HepG2 (cell line): ENCODE data around the gene GNPDA2. TPM values are rescaled to one million over a fixed set of nuclear protein-coding genes. Genes with fewer than 3 reads are reported as not detected.

Source experiments
- ATAC-seq: fragments of 200-7000 bp; cut with Tn5 transposase; 3 replicates; pipeline ENCODE4 v1.9.1; 2020; ENCODE audit warnings: mild to moderate bottlenecking, moderate library complexity
- BruUV-seq: library from RNA; stranded (reverse); fragments of 400-500 nt; replicated peaks from 2 replicates; lab custom pipeline; 2021; lab: Mats Ljungman, UMichigan
- CTCF ChIA-PET: fragments of 300-600 bp; formaldehyde crosslinking; extraction: SDS; loops from one replicate; lab custom pipeline; 2021; ENCODE audit warnings: low total read pairs, inconsistent platforms, low intra/inter-chr PET ratio; lab: Yijun Ruan, JAX
- POLR2A ChIA-PET: fragments of 350-600 bp; sonication (Branson Sonifier 250); formaldehyde crosslinking; loops from one replicate; lab custom pipeline; 2020; ENCODE audit warnings: antibody characterized with exemption, inconsistent platforms; lab: Yijun Ruan, JAX
- DNase-seq: peaks from one replicate; pipeline ENCODE4 v3.0.0-alpha.2; 2015; ENCODE audit warnings: low spot score
- FAIRE-seq: peaks from 3 replicates; lab custom pipeline; 2011; peaks lifted over from hg19 to GRCh38; lab: Jason Lieb, UNC
- H2AFZ ChIP-seq: one replicate; pipeline ENCODE4 v1.6.1; 2011; ENCODE audit warnings: low read length, inconsistent platforms
- H3K27ac ChIP-seq: fragments of 300-600 bp; 3 replicates; pipeline ENCODE4 v1.8.0; 2011; ENCODE audit warnings: mixed run types, mild to moderate bottlenecking, mixed read lengths, low read length, inconsistent platforms; ENCODE audit not compliant: insufficient read depth; ENCODE audit errors: extremely low read length
- H3K27me3 ChIP-seq, 2 experiments: fragments of 200-600 bp in 1 of 2; 2 replicates in 1 of 2; 3 replicates in 1 of 2; pipeline versions ENCODE4 v1.6.0 to v1.8.0; 2011; ENCODE audit warnings: low read length in 2 of 2, mild to moderate bottlenecking in 2 of 2, moderate library complexity in 2 of 2, inconsistent platforms in 1 of 2; ENCODE audit not compliant: insufficient read depth in 2 of 2, control insufficient read depth in 1 of 2
- H3K36me3 ChIP-seq, 2 experiments: fragments of 200-600 bp in 1 of 2; replicated peaks in 1 of 2; 2 replicates in 1 of 2; 3 replicates in 1 of 2; pipeline versions ENCODE4 v1.5.1 to v1.8.0; 2011; ENCODE audit warnings: low read length in 2 of 2, inconsistent platforms in 1 of 2; ENCODE audit not compliant: insufficient read depth in 2 of 2, control insufficient read depth in 1 of 2
- H3K4me1 ChIP-seq: 2 replicates; pipeline ENCODE4 v1.5.1; 2012; ENCODE audit warnings: low read length, inconsistent platforms; ENCODE audit not compliant: insufficient read depth
- H3K4me2 ChIP-seq: 2 replicates; pipeline ENCODE4 v1.6.0; 2011; ENCODE audit warnings: low read depth, low read length, inconsistent platforms
- H3K4me3 ChIP-seq, 3 experiments: fragments of 200-600 bp in 1 of 3; sonication (generic), shearing (Covaris generic) in 1 of 3; replicated peaks in 1 of 3; 2 replicates each; pipeline ENCODE4 v1.5.1; 2011 to 2016; ENCODE audit warnings: low read length in 3 of 3, inconsistent platforms in 2 of 3, low read depth in 2 of 3, mild to moderate bottlenecking in 2 of 3, control low read depth in 1 of 3, mixed read lengths in 1 of 3; ENCODE audit not compliant: insufficient read depth in 1 of 3
- H3K79me2 ChIP-seq: one replicate; pipeline ENCODE4 v1.6.1; 2011; ENCODE audit warnings: low read length, inconsistent platforms; ENCODE audit not compliant: insufficient read depth
- H3K9ac ChIP-seq: 2 replicates; pipeline ENCODE4 v1.6.0; 2011; ENCODE audit warnings: mild to moderate bottlenecking, low read depth, low read length, inconsistent platforms; ENCODE audit not compliant: insufficient read depth
- H3K9me3 ChIP-seq: 2 replicates; pipeline ENCODE4 v1.5.1; 2012; ENCODE audit warnings: mild to moderate bottlenecking, low read length
- H4K20me1 ChIP-seq: 2 replicates; pipeline ENCODE4 v1.6.0; 2011; ENCODE audit warnings: inconsistent platforms, mild to moderate bottlenecking, low read length, moderate library complexity; ENCODE audit not compliant: insufficient read depth
- AGO2 ChIP-seq: fragments of 200-400 bp; formaldehyde crosslinking; optimal IDR thresholded peaks from 2 replicates; pipeline ENCODE3; 2017; ENCODE audit warnings: mild to moderate bottlenecking, low read depth, low read length, moderate library complexity
- ATRX ChIP-seq: sonication (generic); formaldehyde crosslinking; IDR thresholded peaks from 2 replicates; pipeline ENCODE4 v1.4.0; 2020; ENCODE audit warnings: missing genetic modification reagents, borderline replicate concordance
- CBX1 ChIP-seq: IDR thresholded peaks from one replicate; pipeline ENCODE4 v1.6.1; 2016; ENCODE audit warnings: antibody characterized with exemption, low read depth
- CREBL2 ChIP-seq: sonication (generic); formaldehyde crosslinking; IDR thresholded peaks from 2 replicates; pipeline ENCODE4 v1.8.1; 2023; ENCODE audit warnings: missing genetic modification reagents, mild to moderate bottlenecking, borderline replicate concordance
- FOSL2 ChIP-seq: sonication (generic); formaldehyde crosslinking; IDR thresholded peaks from 2 replicates; pipeline ENCODE4 v1.4.0; 2020; ENCODE audit warnings: missing genetic modification reagents
- HMGA1 ChIP-seq: sonication (generic); formaldehyde crosslinking; conservative IDR thresholded peaks from 2 replicates; pipeline ENCODE4 v1.4.0; 2020; ENCODE audit warnings: missing genetic modification reagents
- IKZF1 ChIP-seq: fragments of 450-650 bp; IDR thresholded peaks from 2 replicates; pipeline ENCODE4 v1.7.1; 2016
- NFKB2 ChIP-seq: sonication (generic); formaldehyde crosslinking; IDR thresholded peaks from 2 replicates; pipeline ENCODE4 v1.4.0; 2020; ENCODE audit warnings: missing genetic modification reagents, borderline replicate concordance
- NFYB ChIP-seq: sonication (generic); formaldehyde crosslinking; IDR thresholded peaks from 2 replicates; pipeline ENCODE4 v1.4.0; 2020; ENCODE audit warnings: missing genetic modification reagents
- ONECUT2 ChIP-seq: sonication (generic); formaldehyde crosslinking; IDR thresholded peaks from 2 replicates; pipeline ENCODE4 v1.4.0; 2020; ENCODE audit warnings: missing genetic modification reagents
- PAWR ChIP-seq: sonication (generic); formaldehyde crosslinking; IDR thresholded peaks from 2 replicates; pipeline ENCODE4 v1.4.0; 2020; ENCODE audit warnings: missing genetic modification reagents, mild to moderate bottlenecking, borderline replicate concordance
- PBX2 ChIP-seq: IDR thresholded peaks from 2 replicates; pipeline ENCODE4 v1.6.1; 2016; ENCODE audit warnings: control low read depth
- RXRA ChIP-seq: sonication (generic); formaldehyde crosslinking; IDR thresholded peaks from 2 replicates; pipeline ENCODE4 v1.5.1; 2020; ENCODE audit warnings: missing genetic modification reagents
- ZNF468 ChIP-seq: sonication (generic); formaldehyde crosslinking; IDR thresholded peaks from 2 replicates; pipeline ENCODE4 v1.8.0; 2022; ENCODE audit warnings: mild to moderate bottlenecking, moderate library complexity, missing genetic modification reagents
- ZNF570 ChIP-seq: sonication (generic); formaldehyde crosslinking; IDR thresholded peaks from 2 replicates; pipeline ENCODE4 v1.4.0; 2020; ENCODE audit warnings: mild to moderate bottlenecking, missing genetic modification reagents, borderline replicate concordance
- ZNF616 ChIP-seq: sonication (generic); formaldehyde crosslinking; IDR thresholded peaks from 2 replicates; pipeline ENCODE4 v1.5.0; 2020; ENCODE audit warnings: low read depth, mild to moderate bottlenecking, missing genetic modification reagents
- ZNF724P ChIP-seq: sonication (generic); formaldehyde crosslinking; IDR thresholded peaks from 2 replicates; pipeline ENCODE4 v1.8.0; 2022; ENCODE audit warnings: missing genetic modification reagents, borderline replicate concordance
- ZNF737 ChIP-seq: sonication (generic); formaldehyde crosslinking; IDR thresholded peaks from 2 replicates; pipeline ENCODE4 v1.5.0; 2020; ENCODE audit warnings: missing genetic modification reagents, mild to moderate bottlenecking, borderline replicate concordance
- WGBS: methylation state at CpG from one replicate; pipeline ENCODE4 v1.1.6; 2017; ENCODE audit warnings: low lambda C conversion rate; 5-methylcytosine and 5-hydroxymethylcytosine counted together
- in situ Hi-C: cut with HindIII; loops from 2 replicates; pipeline ENCODE4 v1.10.0; 2017; ENCODE audit warnings: low pct_unique_long_range_greater_than_20kb; ENCODE audit not compliant: extremely low pct_ligation_motif_present
- intact Hi-C: fragments of 100-400 bp; cut with micrococcal nuclease; formaldehyde crosslinking; loops from one replicate; pipeline ENCODE4 v1.10.0; 2022; ENCODE audit not compliant: unreplicated experiment
- polyA plus RNA-seq, 8 experiments: library from polyadenylated mRNA; depleted of rRNA in 3 of 8; stranded (reverse) in 7 of 8; unstranded in 1 of 8; fragments of >200 nt; fragmentation: Illumina TruSeq in 4 of 8; extraction: Trizol in 4 of 8; gene quantifications; 2 replicates each; pipeline versions ENCODE4 v1.2.1 to v1.2.3, GENCODE V29; 2011 to 2016; ENCODE audit warnings: low read depth in 4 of 8, missing spikeins in 1 of 8, mixed read lengths in 1 of 8; ENCODE audit not compliant: insufficient read depth in 1 of 8
- total RNA-seq, 5 experiments: library from RNA; depleted of rRNA; stranded (reverse); fragments of >200 nt; fragmentation: Illumina TruSeq; extraction: Trizol; gene quantifications; 2 replicates each; pipeline ENCODE4 v1.2.3, GENCODE V29; 2016; ENCODE audit warnings: low read depth in 1 of 5
- TF ChIP-seq, protein P1 (sequence below): sonication (generic); formaldehyde crosslinking; conservative IDR thresholded peaks from 2 replicates; pipeline ENCODE4 v1.8.0; 2022; ENCODE audit warnings: mild to moderate bottlenecking, moderate library complexity, missing genetic modification reagents
- TF ChIP-seq, protein P2 (sequence below): sonication (generic); formaldehyde crosslinking; IDR thresholded peaks from 2 replicates; pipeline ENCODE4 v1.4.0; 2020; ENCODE audit warnings: missing genetic modification reagents

GNPDA2 gene
- total and polyA plus RNA-seq, 2 of the 13 experiments (the other 11 are each of a cell fraction or from before 2014, with no cell fraction given), result 5.4 to 9.0 TPM

- TF ChIP-seq ZNF724P (CRISPR knock-in tag), result no peak
- TF ChIP-seq PAWR (CRISPR knock-in tag), result no peak
- TF ChIP-seq ZNF570 (CRISPR knock-in tag), result no peak
- TF ChIP-seq, protein P1, sequence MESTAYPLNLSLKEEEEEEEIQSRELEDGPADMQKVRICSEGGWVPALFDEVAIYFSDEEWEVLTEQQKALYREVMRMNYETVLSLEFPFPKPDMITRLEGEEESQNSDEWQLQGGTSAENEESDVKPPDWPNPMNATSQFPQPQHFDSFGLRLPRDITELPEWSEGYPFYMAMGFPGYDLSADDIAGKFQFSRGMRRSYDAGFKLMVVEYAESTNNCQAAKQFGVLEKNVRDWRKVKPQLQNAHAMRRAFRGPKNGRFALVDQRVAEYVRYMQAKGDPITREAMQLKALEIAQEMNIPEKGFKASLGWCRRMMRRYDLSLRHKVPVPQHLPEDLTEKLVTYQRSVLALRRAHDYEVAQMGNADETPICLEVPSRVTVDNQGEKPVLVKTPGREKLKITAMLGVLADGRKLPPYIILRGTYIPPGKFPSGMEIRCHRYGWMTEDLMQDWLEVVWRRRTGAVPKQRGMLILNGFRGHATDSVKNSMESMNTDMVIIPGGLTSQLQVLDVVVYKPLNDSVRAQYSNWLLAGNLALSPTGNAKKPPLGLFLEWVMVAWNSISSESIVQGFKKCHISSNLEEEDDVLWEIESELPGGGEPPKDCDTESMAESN (CRISPR knock-in tag), result no peak
- no peak for TF ChIP-seq ZNF468 (CRISPR knock-in tag)
- TF ChIP-seq IKZF1, result no peak
- TF ChIP-seq, protein P2, sequence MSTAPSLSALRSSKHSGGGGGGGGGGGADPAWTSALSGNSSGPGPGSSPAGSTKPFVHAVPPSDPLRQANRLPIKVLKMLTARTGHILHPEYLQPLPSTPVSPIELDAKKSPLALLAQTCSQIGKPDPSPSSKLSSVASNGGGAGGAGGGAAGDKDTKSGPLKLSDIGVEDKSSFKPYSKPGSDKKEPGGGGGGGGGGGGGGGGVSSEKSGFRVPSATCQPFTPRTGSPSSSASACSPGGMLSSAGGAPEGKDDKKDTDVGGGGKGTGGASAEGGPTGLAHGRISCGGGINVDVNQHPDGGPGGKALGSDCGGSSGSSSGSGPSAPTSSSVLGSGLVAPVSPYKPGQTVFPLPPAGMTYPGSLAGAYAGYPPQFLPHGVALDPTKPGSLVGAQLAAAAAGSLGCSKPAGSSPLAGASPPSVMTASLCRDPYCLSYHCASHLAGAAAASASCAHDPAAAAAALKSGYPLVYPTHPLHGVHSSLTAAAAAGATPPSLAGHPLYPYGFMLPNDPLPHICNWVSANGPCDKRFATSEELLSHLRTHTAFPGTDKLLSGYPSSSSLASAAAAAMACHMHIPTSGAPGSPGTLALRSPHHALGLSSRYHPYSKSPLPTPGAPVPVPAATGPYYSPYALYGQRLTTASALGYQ (CRISPR knock-in tag), result no peak
- TF ChIP-seq ATRX (CRISPR knock-in tag), result no peak
- no peak for TF ChIP-seq FOSL2 (CRISPR knock-in tag)
These were observed 66.0 kb downstream of the GNPDA2 start (continued) for GRCh38 chr4:44660396-44660795.

DNA sequence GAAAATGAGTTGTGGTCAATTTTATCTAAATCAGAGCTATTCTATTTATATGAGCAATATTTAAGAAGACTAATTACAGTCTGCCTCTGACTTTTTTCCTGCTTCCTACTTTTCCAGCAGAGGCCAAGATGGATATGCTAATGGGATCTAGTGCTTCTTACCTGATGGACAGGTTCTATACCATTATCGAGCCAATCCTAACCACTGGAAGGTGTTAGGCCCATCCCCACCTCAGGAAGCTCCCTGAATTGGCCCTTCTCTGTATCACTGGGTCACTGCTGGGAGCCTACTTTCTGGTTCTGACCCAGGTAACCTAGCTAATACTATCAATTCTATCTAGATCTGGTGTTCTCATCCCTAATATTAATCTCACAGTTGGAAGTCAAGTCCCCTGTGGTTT, 74.4 kb downstream of the GNPDA2 start:
- H3K27me3 ChIP-seq, result no peaks in the 10 kb centered on the region
- no peak overlapping the region for H3K4me2 ChIP-seq
- no peaks in the 10 kb centered on the region for H3K36me3 ChIP-seq
- DNase-seq, result no peak
- no peak overlapping the region for H3K9ac ChIP-seq
- H3K9me3 ChIP-seq, result no peaks in the 10 kb centered on the region
- no peak overlapping the region for H2AFZ ChIP-seq
- no peak for ATAC-seq
- no TSS peak for BruUV-seq
- intact Hi-C loops (no loop called here), in situ Hi-C loops (no loop called here)
- H3K4me1 ChIP-seq, result no peaks in the 10 kb centered on the region
- H3K79me2 ChIP-seq, result no peaks in the 10 kb centered on the region
- no peaks in the 10 kb centered on the region for H4K20me1 ChIP-seq
- no peak for FAIRE-seq
- WGBS, result 0% methylated on average over 1 of the region's 1 CpG
- ChIA-PET POLR2A (no interaction called here), CTCF (no interaction called here)
- no peak overlapping the region for H3K27ac ChIP-seq
- H3K4me3 ChIP-seq, result no peak overlapping the region
- TF ChIP-seq AGO2 (no peak), HMGA1 (CRISPR knock-in tag) (no peak), ZNF616 (CRISPR knock-in tag) (no peak), ZNF737 (no peak), RXRA (no peak), NFYB (CRISPR knock-in tag) (no peak), NFKB2 (CRISPR knock-in tag) (no peak), CBX1 (no peak), ONECUT2 (CRISPR knock-in tag) (no peak), PBX2 (CRISPR knock-in tag) (no peak), CREBL2 (no peak)
